A549 (cell line): ENCODE data around the gene KCNN3.

Experiments
- EP300 ChIP-seq, 2 experiments: fragments of >200 bp; sonication (Bioruptor Twin); formaldehyde crosslinking; IDR thresholded peaks; 2 replicates in 1 of 2; 3 replicates in 1 of 2; pipeline ENCODE4 v1.6.1; 2016 to 2017
- FOSB ChIP-seq: fragments of 250-450 bp; sonication (Bioruptor Pico); IDR thresholded peaks from 2 replicates; pipeline ENCODE4 v1.5.0; 2020; ENCODE audit warnings: mild to moderate bottlenecking, moderate library complexity
- GATA3 ChIP-seq: IDR thresholded peaks from 2 replicates; pipeline ENCODE4 v1.6.1; 2012; ENCODE audit warnings: borderline replicate concordance
- JUN ChIP-seq, 2 experiments: fragments of >200 bp; sonication (Bioruptor Twin); formaldehyde crosslinking; IDR thresholded peaks; 2 replicates in 1 of 2; 3 replicates in 1 of 2; pipeline ENCODE4 v1.6.1; 2016 to 2017
- KDM5A ChIP-seq: fragments of 200-600 bp; sonication (generic); IDR thresholded peaks from 2 replicates; pipeline ENCODE4 v1.6.1; 2016; ENCODE audit warnings: antibody characterized with exemption, mild to moderate bottlenecking
- NFE2L2 ChIP-seq: fragments of 150-350 bp; conservative IDR thresholded peaks from 2 replicates; pipeline ENCODE4 v1.6.1; 2014; ENCODE audit warnings: low read length
- POLR2A ChIP-seq: IDR thresholded peaks from 2 replicates; pipeline ENCODE4 v1.6.1; 2012; ENCODE audit warnings: mild to moderate bottlenecking, low read length
- SMC3 ChIP-seq: fragments of >200 bp; sonication (Bioruptor Twin); formaldehyde crosslinking; IDR thresholded peaks from 3 replicates; pipeline ENCODE4 v1.6.1; 2018; ENCODE audit warnings: inconsistent platforms
- TF ChIP-seq, protein P1 (sequence below): fragments of >200 bp; sonication (Bioruptor Twin); formaldehyde crosslinking; IDR thresholded peaks from 3 replicates; pipeline ENCODE4 v1.5.1; 2016
- TF ChIP-seq, protein P2 (sequence below): IDR thresholded peaks from 2 replicates; pipeline ENCODE4 v1.6.1; 2012
- TF ChIP-seq, protein P3 (sequence below): fragments of 200-600 bp; sonication (generic); IDR thresholded peaks from 2 replicates; pipeline ENCODE4 v1.6.1; 2016; ENCODE audit warnings: antibody characterized with exemption, mild to moderate bottlenecking, moderate library complexity

- TF ChIP-seq SMC3, result no peak
- TF ChIP-seq, protein P1, sequence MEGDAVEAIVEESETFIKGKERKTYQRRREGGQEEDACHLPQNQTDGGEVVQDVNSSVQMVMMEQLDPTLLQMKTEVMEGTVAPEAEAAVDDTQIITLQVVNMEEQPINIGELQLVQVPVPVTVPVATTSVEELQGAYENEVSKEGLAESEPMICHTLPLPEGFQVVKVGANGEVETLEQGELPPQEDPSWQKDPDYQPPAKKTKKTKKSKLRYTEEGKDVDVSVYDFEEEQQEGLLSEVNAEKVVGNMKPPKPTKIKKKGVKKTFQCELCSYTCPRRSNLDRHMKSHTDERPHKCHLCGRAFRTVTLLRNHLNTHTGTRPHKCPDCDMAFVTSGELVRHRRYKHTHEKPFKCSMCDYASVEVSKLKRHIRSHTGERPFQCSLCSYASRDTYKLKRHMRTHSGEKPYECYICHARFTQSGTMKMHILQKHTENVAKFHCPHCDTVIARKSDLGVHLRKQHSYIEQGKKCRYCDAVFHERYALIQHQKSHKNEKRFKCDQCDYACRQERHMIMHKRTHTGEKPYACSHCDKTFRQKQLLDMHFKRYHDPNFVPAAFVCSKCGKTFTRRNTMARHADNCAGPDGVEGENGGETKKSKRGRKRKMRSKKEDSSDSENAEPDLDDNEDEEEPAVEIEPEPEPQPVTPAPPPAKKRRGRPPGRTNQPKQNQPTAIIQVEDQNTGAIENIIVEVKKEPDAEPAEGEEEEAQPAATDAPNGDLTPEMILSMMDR, result no peak
- TF ChIP-seq EP300 (IDR thresholded peaks at IDR 0.05), result no peak
- no peak for TF ChIP-seq KDM5A
- no peak for TF ChIP-seq GATA3
- TF ChIP-seq, protein P2, sequence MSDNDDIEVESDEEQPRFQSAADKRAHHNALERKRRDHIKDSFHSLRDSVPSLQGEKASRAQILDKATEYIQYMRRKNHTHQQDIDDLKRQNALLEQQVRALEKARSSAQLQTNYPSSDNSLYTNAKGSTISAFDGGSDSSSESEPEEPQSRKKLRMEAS, result no peak
- no peak for TF ChIP-seq POLR2A
- no peak for TF ChIP-seq NFE2L2
- no peak for TF ChIP-seq JUN (IDR thresholded peaks at IDR 0.05)
- no peak for TF ChIP-seq FOSB (CRISPR knock-in tag)
- TF ChIP-seq, protein P3, sequence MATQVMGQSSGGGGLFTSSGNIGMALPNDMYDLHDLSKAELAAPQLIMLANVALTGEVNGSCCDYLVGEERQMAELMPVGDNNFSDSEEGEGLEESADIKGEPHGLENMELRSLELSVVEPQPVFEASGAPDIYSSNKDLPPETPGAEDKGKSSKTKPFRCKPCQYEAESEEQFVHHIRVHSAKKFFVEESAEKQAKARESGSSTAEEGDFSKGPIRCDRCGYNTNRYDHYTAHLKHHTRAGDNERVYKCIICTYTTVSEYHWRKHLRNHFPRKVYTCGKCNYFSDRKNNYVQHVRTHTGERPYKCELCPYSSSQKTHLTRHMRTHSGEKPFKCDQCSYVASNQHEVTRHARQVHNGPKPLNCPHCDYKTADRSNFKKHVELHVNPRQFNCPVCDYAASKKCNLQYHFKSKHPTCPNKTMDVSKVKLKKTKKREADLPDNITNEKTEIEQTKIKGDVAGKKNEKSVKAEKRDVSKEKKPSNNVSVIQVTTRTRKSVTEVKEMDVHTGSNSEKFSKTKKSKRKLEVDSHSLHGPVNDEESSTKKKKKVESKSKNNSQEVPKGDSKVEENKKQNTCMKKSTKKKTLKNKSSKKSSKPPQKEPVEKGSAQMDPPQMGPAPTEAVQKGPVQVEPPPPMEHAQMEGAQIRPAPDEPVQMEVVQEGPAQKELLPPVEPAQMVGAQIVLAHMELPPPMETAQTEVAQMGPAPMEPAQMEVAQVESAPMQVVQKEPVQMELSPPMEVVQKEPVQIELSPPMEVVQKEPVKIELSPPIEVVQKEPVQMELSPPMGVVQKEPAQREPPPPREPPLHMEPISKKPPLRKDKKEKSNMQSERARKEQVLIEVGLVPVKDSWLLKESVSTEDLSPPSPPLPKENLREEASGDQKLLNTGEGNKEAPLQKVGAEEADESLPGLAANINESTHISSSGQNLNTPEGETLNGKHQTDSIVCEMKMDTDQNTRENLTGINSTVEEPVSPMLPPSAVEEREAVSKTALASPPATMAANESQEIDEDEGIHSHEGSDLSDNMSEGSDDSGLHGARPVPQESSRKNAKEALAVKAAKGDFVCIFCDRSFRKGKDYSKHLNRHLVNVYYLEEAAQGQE, result no peak
Observed at GRCh38 chr1:154911691-154912550, 41.8 kb upstream of the KCNN3 start.
